ENCODE data around the gene SSH2.
A peak's percentile ranks its signal among the peaks of the same experiment; 100 is the strongest.

Gene SSH2

GRCh38 chr17:29597361-29598172 lies 332.5 kb downstream of the SSH2 start:
- no peak for FAIRE-seq

GRCh38 chr17:29596811-29597210 lies 333.2 kb downstream of the SSH2 start:
- FAIRE-seq, result no peak

- no peak for FAIRE-seq
Observed at GRCh38 chr17:29595943-29596774, 333.9 kb downstream of the SSH2 start.

DNA sequence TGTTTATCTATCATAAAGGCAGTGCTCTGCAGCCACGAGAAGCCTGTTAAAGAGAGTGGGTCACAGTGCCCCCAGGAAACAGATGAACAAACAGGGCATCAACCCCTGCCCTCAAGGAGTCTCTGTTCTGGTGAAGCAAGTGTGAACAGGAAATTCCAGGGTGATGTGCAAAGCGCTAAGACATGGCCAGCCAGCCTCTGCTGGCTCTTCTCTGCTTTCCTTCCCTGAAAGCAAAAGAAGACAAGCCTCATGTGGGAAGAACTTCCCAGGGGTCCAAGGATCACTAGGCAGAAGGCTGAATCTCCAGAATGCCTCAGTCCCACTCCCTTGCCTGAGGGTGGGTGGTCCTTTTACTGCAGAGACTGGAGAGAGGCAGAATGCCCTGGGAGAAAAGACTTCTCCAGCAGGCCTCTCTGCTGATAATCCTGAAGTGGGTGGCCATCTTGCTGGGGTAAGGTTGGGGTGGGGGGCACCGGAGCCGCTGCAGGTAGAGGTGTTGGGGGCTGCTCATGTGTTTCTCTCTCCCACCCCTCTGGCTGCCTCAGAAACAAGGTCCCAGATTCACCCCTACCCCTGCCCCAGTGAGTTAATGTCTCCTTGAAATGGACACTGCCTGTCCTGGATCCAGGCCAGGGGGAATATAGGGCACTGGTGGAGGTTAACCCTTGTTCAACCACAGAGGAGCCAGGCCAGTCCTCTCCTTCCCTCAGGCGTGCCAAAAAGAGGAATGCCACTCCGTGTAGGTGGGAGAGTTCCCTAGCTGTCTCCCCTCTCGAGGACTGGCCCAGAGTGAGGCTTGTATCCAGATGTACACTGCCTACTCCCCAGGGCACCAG lies 334.7 kb downstream of the SSH2 start:
- no peak for FAIRE-seq

DNA sequence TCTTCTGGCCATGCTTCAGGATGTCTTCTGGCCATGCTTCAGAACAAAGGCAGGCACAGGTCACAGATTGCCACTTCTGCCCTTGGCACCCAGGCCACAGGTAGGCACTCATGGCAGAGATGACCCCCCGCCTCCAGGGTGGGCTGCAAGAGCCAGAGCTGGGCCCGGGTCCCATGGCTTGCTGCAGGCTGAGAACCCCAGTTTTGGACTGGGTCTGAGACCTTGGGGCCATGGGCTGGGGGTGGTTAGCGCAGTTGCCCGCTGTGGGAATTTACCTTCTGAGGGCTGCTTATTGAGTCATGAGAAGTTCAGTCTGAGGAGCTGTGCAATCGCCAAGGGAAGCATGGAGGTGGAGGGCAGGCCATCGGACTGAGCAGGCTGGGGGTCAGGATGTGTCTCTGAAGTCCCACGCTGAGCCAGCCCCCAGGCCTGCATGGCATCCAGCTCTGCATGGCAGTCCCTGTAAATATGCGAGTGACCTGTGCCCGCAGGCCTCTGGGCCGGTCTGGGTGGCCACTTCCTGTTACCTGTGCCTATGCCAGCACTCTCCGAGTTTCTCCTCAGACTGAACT lies 335.4 kb downstream of the SSH2 start:
- FAIRE-seq, result no peak

DNA sequence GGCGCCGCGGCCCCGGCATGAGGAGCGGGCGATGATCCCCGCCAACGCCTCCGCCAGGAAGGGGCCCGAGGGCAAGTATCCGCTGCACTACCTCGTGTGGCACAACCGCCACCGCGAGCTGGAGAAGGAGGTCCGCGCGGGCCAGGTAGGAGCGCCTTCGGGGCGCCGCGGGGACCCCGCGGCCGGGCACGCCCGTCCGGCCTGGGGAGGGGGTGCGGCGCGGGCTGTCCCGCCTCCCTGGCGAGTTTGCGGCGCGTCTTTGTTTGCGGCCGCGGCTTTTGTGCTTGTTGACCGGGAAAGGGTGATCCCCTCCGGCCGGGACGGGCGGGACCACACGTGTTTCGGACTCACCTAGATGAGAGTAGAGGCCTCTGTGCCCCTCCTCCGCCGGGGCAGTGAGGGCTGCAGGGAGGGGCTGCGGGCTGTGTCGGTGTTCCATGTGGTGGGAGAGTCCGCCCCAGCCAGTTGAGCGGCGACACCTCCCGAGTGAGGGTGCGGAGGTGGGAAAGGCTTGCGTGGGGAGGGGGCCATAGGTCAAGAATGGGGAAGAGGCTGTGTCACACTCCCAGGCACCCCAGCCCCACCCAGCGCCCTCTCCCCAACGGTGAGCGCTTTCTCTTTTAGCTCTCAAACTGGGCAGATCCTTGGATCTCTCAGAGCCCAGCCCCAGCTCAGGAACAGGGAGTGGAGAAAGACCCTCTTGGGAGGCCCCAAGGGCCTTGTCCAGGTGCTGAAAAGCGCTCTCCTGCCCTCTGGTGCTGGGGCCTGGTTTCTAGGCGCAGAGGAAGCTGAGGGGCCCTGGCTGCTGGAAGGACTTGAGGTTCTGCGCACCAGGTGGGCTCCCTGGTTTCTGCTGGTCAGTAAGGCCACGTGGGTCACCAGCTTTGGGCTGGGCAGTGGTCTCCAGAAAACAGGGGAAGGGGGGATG lies 336.2 kb downstream of the SSH2 start:
- no peak for FAIRE-seq

DNA sequence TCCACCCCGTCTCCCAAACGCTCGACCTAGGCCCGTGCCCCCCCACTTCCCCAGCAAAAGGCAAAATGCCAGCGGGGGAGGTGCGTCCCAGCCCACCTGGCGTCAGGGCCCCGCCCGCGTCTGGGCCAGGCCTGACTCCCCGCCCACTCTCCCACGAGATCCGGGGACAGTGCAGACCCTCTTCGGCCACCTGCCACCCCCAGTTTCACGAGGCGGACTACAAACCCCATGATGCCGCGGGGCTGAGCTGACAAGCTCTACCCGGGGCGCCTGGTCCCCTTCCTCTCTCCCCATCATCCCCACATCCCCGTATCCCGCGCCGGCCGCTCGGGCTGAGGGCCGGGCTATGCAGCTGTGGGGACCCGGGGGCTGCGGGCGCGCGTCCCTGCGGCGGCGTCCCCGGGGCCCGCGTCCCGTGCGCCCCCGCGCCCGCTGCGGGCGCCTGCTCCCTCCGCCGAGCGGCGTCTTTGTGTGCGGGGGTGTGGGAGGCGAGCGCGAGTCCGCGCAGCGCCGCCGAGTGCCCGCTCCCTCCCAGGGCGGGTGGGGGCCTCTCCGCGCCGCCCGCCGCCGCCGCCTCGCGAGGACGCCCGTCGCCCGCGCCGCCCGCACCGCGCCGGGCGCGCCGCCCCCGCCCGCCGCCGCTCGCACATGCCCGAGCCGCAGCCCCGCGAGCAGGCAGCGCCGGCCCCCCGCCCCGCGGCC lies 337.0 kb downstream of the SSH2 start, which contains the start of gene ANKRD13B:
Gene ANKRD13B (plus strand): TSS at position 283 of the 702 bp plus-strand sequence. CDS start 490 bp downstream, outside the sequence.
- FAIRE-seq, result peak; percentile 19

GRCh38 chr17:29591737-29592608 lies 338.1 kb downstream of the SSH2 start:
- peak; percentile 97 for FAIRE-seq

DNA sequence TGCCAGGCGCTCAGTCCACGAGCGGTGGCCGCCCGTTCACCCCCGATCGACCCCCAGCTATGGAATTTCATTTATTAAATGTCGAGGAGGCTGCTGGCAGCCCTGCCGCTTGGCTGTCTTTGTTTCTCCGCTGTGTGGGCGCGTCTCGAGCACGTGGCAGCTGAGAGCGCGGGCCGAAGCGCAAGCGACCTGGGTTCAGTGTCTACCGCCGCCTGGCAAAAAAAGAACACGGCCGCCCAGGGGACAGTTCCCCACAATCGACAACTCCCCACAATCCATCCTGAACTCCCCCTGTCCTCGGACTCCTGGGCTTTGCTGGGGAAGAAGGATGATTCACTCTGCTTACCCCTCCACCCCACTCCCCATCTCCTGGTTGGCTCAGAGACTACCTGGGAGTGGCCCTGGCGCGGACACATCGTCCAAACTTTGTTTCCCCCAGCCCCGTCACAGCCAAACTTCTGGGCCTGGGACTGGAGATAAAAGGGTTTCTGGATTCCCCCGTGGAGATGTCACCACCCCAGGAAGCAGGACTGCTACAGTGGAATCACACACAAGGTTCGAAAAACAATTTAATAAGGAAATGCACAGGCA lies 338.8 kb downstream of the SSH2 start:
- FAIRE-seq, result no peak

GRCh38 chr17:29590411-29591145 lies 339.4 kb downstream of the SSH2 start:
- no peak for FAIRE-seq

DNA sequence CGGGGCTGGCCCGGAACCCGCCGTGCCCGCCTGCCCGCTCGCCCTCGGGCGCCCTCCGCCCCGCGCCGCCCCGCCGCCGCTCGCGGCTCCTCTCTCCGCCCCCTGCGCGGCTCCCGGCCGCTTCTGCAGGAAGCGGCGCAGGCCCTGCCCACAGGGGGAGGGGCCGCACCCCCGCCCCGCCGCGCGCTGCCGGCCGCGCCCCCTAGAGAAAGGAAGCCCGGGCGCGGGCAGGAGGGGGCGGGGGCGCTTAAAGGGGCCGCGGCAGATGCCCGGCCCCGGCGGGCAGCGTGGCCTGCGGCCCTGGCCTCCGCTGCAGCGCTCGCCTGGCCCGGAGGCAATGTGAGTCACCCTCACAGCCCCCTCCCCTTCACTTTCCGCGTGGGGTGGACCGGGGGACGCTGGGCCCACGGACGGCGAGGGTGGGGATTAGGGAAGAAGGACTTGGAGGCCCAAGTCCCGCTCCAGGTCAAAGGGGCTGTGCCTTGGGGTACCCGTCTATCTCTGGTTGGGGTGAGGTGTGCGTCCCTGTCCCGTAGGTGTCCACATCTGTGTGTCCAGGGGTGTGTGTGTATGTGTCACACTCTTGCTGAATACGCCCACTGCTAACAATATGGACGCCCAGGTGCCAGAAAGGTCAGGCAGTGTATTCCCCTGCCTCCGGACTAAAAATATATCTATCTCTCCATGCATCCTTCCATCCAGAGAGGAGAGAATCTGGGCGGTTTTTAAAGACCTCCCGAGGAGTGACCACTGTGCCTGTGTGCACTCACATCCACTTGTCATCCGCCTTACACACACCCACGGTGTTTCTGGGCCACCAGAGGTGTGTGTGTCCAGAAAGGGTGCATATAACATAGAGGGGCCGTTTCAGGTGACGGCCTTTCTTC lies 340.3 kb downstream of the SSH2 start, which contains the start of gene GIT1:
Gene GIT1 (minus strand): TSS at position 125 of the 887 bp plus-strand sequence. CDS start 270 bp downstream, outside the sequence.
- no peak for FAIRE-seq

DNA sequence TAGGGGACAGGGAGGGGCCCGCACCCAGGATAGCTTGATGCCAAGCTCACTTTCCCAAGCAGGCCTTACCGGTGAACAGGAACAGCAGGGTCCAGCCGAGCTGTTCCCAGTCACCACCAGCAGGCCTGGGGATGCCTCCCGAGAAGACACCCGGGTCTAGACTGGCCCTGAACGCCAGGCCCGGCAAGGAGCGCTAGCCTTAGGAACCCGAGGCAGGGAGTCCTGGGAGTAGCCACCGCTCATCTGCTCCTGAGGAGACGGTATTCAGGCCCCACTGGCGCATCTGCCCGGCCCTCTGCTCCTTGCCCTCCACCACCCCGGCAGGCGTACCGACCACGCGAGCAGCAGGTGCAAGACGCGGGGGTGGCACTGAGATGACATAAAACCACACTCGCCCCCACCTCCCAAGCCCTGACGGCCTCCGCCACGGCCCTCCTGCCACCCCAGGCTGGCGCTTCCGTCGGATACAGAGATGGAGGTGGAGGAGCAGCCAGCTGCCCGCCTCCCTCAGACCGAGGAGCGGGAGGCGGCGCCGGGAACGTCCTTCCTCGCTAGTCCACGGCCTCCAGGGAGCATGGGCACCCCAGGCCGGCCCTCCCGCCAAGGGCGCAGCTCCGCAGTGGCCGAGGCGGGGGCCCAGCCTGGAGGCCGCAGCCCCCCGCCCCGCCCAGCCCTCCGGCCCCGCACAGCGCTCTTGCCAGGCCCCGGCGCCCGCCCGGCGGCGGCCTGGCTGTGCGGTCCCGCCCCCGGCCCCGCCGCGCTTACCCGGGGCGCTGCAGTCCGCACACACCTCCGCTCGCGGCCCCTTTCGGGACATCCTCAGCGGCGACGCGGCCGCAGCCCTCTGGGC lies 341.2 kb downstream of the SSH2 start:
- no peak for FAIRE-seq

GRCh38 chr17:29588017-29588561 lies 341.9 kb downstream of the SSH2 start:
- no peak for FAIRE-seq

- no peak for FAIRE-seq
Observed at GRCh38 chr17:29587591-29587990, 342.4 kb downstream of the SSH2 start.

GRCh38 chr17:29586676-29587469 lies 343.2 kb downstream of the SSH2 start:
- no peak for FAIRE-seq

All from G401.6 (cell line).